HL-60 (cell line): ENCODE results near the gene SLC25A11.
"Not testable (repeated sequence)": the region's sequence is repeated elsewhere in the genome, so short reads cannot be mapped to it uniquely, and the experiment has no call there.

Experiments used
- DNase-seq, 2 experiments: peaks; one replicate each; pipeline ENCODE4 v3.0.0-alpha.2; 2010 to 2020; ENCODE audit warnings: low read depth in 1 of 2, low spot score in 1 of 2
- H3K27ac ChIP-seq: fragments of 250-450 bp; sonication (Bioruptor Pico); replicated peaks from 2 replicates; pipeline ENCODE4 v1.5.1; 2020; ENCODE audit warnings: mild to moderate bottlenecking, moderate library complexity
- H3K27me3 ChIP-seq: fragments of 250-450 bp; sonication (Bioruptor Pico); 2 replicates; pipeline ENCODE4 v1.5.1; 2021; ENCODE audit warnings: mild to moderate bottlenecking, moderate library complexity; ENCODE audit not compliant: insufficient read depth, poor library complexity, severe bottlenecking
- H3K4me3 ChIP-seq: replicated peaks from 2 replicates; pipeline ENCODE4 v1.5.1; 2011; ENCODE audit warnings: mild to moderate bottlenecking, control low read depth, low read length; ENCODE audit not compliant: insufficient read depth
- GABPA ChIP-seq: IDR thresholded peaks from 2 replicates; pipeline ENCODE4 v1.6.1; 2012; ENCODE audit warnings: low read depth
- POLR2AphosphoS5 ChIP-seq: IDR thresholded peaks from 2 replicates; pipeline ENCODE4 v1.6.1; 2012; ENCODE audit warnings: low read depth
- SPI1 ChIP-seq: IDR thresholded peaks from 2 replicates; pipeline ENCODE4 v1.6.1; 2012; ENCODE audit warnings: low read depth, mild to moderate bottlenecking, borderline replicate concordance
- TF ChIP-seq, protein P1 (sequence below): IDR thresholded peaks from one replicate; pipeline ENCODE4 v1.5.1; 2011; ENCODE audit warnings: low read length, control low read depth, inconsistent platforms; ENCODE audit not compliant: insufficient read depth
- TF ChIP-seq, protein P2 (sequence below): IDR thresholded peaks from 2 replicates; pipeline ENCODE4 v1.6.1; 2012; ENCODE audit warnings: low read depth; ENCODE audit not compliant: insufficient replicate concordance

Gene SLC25A11

DNA sequence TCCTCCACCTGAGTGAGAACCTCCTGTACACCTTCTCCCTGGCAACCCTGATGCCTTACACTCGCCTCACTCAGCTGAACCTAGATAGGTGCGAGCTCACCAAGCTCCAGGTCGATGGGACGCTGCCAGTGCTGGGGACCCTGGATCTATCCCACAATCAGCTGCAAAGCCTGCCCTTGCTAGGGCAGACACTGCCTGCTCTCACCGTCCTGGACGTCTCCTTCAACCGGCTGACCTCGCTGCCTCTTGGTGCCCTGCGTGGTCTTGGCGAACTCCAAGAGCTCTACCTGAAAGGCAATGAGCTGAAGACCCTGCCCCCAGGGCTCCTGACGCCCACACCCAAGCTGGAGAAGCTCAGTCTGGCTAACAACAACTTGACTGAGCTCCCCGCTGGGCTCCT, 7.1 kb downstream of the SLC25A11 start:
- no peak for TF ChIP-seq POLR2AphosphoS5
- TF ChIP-seq, protein P1, sequence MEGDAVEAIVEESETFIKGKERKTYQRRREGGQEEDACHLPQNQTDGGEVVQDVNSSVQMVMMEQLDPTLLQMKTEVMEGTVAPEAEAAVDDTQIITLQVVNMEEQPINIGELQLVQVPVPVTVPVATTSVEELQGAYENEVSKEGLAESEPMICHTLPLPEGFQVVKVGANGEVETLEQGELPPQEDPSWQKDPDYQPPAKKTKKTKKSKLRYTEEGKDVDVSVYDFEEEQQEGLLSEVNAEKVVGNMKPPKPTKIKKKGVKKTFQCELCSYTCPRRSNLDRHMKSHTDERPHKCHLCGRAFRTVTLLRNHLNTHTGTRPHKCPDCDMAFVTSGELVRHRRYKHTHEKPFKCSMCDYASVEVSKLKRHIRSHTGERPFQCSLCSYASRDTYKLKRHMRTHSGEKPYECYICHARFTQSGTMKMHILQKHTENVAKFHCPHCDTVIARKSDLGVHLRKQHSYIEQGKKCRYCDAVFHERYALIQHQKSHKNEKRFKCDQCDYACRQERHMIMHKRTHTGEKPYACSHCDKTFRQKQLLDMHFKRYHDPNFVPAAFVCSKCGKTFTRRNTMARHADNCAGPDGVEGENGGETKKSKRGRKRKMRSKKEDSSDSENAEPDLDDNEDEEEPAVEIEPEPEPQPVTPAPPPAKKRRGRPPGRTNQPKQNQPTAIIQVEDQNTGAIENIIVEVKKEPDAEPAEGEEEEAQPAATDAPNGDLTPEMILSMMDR, result no peak
- TF ChIP-seq, protein P2, sequence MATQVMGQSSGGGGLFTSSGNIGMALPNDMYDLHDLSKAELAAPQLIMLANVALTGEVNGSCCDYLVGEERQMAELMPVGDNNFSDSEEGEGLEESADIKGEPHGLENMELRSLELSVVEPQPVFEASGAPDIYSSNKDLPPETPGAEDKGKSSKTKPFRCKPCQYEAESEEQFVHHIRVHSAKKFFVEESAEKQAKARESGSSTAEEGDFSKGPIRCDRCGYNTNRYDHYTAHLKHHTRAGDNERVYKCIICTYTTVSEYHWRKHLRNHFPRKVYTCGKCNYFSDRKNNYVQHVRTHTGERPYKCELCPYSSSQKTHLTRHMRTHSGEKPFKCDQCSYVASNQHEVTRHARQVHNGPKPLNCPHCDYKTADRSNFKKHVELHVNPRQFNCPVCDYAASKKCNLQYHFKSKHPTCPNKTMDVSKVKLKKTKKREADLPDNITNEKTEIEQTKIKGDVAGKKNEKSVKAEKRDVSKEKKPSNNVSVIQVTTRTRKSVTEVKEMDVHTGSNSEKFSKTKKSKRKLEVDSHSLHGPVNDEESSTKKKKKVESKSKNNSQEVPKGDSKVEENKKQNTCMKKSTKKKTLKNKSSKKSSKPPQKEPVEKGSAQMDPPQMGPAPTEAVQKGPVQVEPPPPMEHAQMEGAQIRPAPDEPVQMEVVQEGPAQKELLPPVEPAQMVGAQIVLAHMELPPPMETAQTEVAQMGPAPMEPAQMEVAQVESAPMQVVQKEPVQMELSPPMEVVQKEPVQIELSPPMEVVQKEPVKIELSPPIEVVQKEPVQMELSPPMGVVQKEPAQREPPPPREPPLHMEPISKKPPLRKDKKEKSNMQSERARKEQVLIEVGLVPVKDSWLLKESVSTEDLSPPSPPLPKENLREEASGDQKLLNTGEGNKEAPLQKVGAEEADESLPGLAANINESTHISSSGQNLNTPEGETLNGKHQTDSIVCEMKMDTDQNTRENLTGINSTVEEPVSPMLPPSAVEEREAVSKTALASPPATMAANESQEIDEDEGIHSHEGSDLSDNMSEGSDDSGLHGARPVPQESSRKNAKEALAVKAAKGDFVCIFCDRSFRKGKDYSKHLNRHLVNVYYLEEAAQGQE, result no peak
- TF ChIP-seq SPI1, result no peak
- TF ChIP-seq GABPA, result no peak
- DNase-seq, result no peak
- H3K4me3 ChIP-seq, result no peak overlapping the region
- no peak overlapping the region for H3K27ac ChIP-seq
- no peaks in the 10 kb centered on the region for H3K27me3 ChIP-seq

DNA sequence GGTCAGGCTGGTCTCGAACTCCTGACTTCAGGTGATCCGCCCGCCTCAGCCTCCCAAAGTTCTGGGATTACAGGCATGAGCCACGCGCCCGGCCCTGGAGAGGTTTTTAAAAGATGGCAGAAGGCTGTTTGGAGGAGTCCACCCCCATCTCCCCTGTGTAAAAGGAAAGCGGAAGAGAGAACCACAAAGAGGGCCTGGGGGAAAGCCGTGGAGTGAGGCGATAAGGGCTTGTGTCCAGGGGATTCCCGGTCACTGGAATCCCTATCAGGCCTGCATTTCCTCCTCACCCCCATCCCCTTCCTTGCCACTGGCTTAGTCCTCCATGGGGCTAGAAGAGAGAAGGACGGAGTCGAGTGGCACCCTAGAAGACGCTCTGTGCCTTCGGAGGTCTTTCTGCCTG, 7.9 kb downstream of the SLC25A11 start, which contains the start of gene GP1BA:
GP1BA (plus strand) TSS at position 315 of the 400 bp plus-strand sequence. CDS start 328 bp downstream, outside the sequence.
- no peak within 1 kb of the TSS for H3K27ac ChIP-seq
- H3K27me3 ChIP-seq, result no peaks in the 10 kb centered on the region
- no peak for TF ChIP-seq POLR2AphosphoS5
- TF ChIP-seq, protein P1, result no peak
- TF ChIP-seq, protein P2, result no peak
- 0 out of 2 replicates have a peak, but pooled peaks have one; percentile 13 for TF ChIP-seq SPI1
- TF ChIP-seq GABPA, result no peak
- DNase-seq, result no peak
- H3K4me3 ChIP-seq, result no peak within 1 kb of the TSS

DNA sequence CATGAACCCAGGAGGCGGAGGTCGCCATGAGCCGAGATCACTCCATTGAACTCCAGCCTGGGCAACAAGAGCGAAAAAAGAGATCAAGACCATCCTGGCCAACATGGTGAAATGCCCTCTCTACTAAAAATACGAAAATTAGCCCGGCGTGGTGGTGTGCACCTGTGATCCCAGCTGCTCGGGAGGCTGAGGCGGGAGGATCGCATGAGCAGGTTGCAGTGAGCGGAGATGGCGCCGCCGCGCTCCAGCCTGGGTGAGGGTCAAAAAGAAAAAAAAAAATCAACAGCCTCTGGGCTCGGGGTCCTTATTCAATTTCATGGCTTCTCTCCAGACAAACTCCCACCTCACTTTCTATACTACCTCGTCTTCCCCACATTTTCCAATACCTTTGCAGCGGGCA, 11.0 kb downstream of the SLC25A11 start:
- Histone ChIP-seq H3K4me3 (no peak overlapping the region), H3K27me3 (no peaks in the 10 kb centered on the region), H3K27ac (no peak overlapping the region)
- TF ChIP-seq SPI1 (no peak), POLR2AphosphoS5 (no peak), GABPA (no peak)
- TF ChIP-seq, protein P2, result no peak
- TF ChIP-seq, protein P1, result no peak
- DNase-seq, result no peak

DNA sequence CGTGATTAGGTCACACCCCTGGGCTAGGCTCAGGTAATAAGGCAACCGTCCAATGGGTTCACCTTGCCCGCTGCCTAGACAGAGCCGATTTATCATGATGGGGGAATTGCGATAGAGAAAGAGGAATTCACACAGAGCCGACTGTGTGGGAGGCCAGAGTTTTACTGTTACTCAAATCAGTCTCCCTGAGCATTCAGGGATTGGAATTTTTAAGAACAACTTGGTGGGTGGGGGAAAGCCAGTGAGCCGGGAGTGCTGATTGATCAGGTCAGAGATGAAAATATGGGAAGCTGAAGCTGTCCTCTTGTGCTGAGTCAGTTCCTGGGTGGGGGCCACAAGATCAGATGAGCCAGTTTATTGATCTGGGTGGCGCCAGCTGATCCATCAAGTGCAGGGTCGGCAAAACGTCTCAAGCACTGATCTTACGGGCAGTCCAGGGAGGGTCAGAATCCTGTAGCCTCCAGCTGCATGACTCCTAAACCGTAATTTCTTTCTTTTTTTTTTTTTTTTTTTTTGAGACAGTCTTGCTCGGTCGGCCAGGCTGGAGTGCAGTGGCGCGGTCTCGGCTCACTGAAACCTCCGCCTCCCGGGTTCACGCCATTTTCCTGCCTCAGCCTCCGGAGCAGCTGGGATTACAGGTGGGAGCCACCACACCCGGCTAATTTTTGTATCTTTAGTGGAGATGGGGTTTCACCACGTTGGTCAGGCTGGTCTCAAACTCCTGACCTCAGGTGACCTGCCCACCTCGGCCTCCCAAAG, 13.1 kb downstream of the SLC25A11 start:
- H3K27ac ChIP-seq, H3K27me3 ChIP-seq, DNase-seq, H3K4me3 ChIP-seq: not testable (repeated sequence)
